ENCODE data around the gene XPR1. TPM values are rescaled to one million over a fixed set of nuclear protein-coding genes. Genes with fewer than 3 reads are reported as not detected.

The XPR1 gene
- total and polyA plus RNA-seq, 2 of the 8 experiments (the other 6 are each of a cell fraction or from before 2014, with no cell fraction given): 28.6 to 43.9 TPM

DNA sequence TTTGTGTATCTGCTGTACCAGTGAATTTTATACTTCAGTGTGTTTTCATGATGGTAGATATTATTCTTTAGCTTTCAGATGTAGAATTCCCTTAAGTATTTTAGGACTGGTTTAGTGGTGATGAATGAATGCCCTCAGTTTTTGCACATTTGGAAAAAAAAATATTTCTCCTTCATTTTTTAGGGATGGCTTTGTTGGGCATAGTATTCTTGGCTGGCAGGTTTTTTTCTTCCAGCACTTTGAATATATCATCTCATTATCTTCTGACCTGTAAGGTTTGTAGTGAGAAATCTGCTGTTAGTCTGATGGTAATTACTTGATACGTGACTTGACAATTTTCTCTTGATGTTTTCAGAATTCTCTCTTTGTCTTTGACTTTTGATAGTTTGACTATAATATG, 66.8 kb downstream of the XPR1 start:
- FAIRE-seq: no peak
- Histone ChIP-seq H2AFZ (ENCODE audit: low read length) (no peak overlapping the region), H3K23me2 (ENCODE audit: low read depth, low read length) (no peaks in the 10 kb centered on the region), H3K36me3 (ENCODE audit: control insufficient read depth in 2 of 4, insufficient read depth in 4 of 4, low read length in 3 of 4) (no peaks in the 10 kb centered on the region), H4K8ac (ENCODE audit: extremely low read depth, insufficient read depth, low read length) (no peak overlapping the region), H3K79me1 (ENCODE audit: low read depth, low read length) (peaks cover 4% of the 10 kb centered on the region; the same call in 1 of the 2 replicates), H2BK12ac (ENCODE audit: low read depth, low read length) (no peak overlapping the region), H2BK5ac (ENCODE audit: low read depth, low read length) (no peak overlapping the region), H2BK20ac (ENCODE audit: low read length) (no peak overlapping the region), H3K4me1 (replicated peaks in 1 of 4; ENCODE audit: control insufficient read depth in 3 of 4, insufficient read depth in 4 of 4, low read length in 3 of 4) (peaks cover 0 to 3% (median 0%) of the 10 kb centered on the region in 4 experiments; a peak in 1 of 7 replicates), H3K9ac (replicated peaks in 1 of 4; ENCODE audit: extremely low read depth in 1 of 4, low read depth in 3 of 4, low read length in 3 of 4) (no peak overlapping the region), H3K79me2 (ENCODE audit: control insufficient read depth in 1 of 2, insufficient read depth in 2 of 2, low read length in 2 of 2) (peaks cover 0 to 46% of the 10 kb centered on the region in 2 experiments; a peak in 3 of 4 replicates), H2AK5ac (ENCODE audit: low read depth, low read length) (no peak overlapping the region), H4K20me1 (replicated peaks in 1 of 2; ENCODE audit: control insufficient read depth in 1 of 2, insufficient read depth in 2 of 2, low read length in 2 of 2) (peaks cover 0 to 6% of the 10 kb centered on the region in 2 experiments), H3K27ac (ENCODE audit: low read depth, low read length) (no peak overlapping the region), H3K14ac (ENCODE audit: insufficient read length) (no peak overlapping the region), H2BK120ac (replicated peaks; ENCODE audit: low read depth, low read length) (no peak overlapping the region), H4K5ac (ENCODE audit: insufficient read length, low read depth, low read length) (no peak overlapping the region), H3K56ac (replicated peaks; ENCODE audit: insufficient read length, low read depth, low read length) (no peak overlapping the region), H3K18ac (ENCODE audit: extremely low read depth, low read length) (no peak overlapping the region), H2BK15ac (ENCODE audit: low read length) (no peak overlapping the region), H3K23ac (ENCODE audit: insufficient read length) (no peak overlapping the region), H3K4me2 (ENCODE audit: insufficient read depth in 1 of 2, low read depth in 2 of 2, low read length in 2 of 2) (no peak overlapping the region), H4K91ac (replicated peaks; ENCODE audit: insufficient read length, low read length) (no peak overlapping the region), H3K4ac (replicated peaks; ENCODE audit: insufficient read length, low read depth, low read length) (no peak overlapping the region), H3K27me3 (replicated peaks in 1 of 4; ENCODE audit: control insufficient read depth in 3 of 4, extremely low read depth in 1 of 4, insufficient read depth in 3 of 4, low read length in 3 of 4) (no peaks in the 10 kb centered on the region), H3K4me3 (ENCODE audit: extremely low read depth in 1 of 4, insufficient read depth in 2 of 4, low read depth in 3 of 4, low read length in 4 of 4) (no peak overlapping the region), H3K9me3 (ENCODE audit: insufficient read depth in 2 of 2, low read depth in 1 of 2, low read length in 1 of 2) (peaks cover 6 to 10% of the 10 kb centered on the region in 2 experiments; a peak in 1 of 4 replicates)
- DNase-seq (ENCODE audit: low read depth in 1 of 2, low spot score in 2 of 2): no peak
- POLR2A ChIA-PET (ENCODE audit: partially characterized antibody): no interaction called here
- TF ChIP-seq SRF (IDR thresholded peaks at IDR 0.05; ENCODE audit: low read depth, low read length) (no peak), EP300 (IDR thresholded peaks at IDR 0.05; ENCODE audit: borderline replicate concordance in 1 of 2, low read depth in 2 of 2, low read length in 2 of 2) (no peak), TAF7 (optimal IDR thresholded peaks at IDR 0.05; ENCODE audit: borderline replicate concordance, low read depth, low read length) (no peak), PHF8 (conservative IDR thresholded peaks at IDR 0.05; ENCODE audit: low read depth, low read length) (no peak), RXRA (IDR thresholded peaks at IDR 0.05; ENCODE audit: insufficient read depth, low read depth, low read length) (no peak), SP2 (IDR thresholded peaks at IDR 0.05; ENCODE audit: low read length) (no peak), KDM4A (IDR thresholded peaks at IDR 0.05; ENCODE audit: low read depth, low read length, severe bottlenecking) (no peak), CREB1 (IDR thresholded peaks at IDR 0.05) (no peak), EGR1 (IDR thresholded peaks at IDR 0.05; ENCODE audit: borderline replicate concordance, low read depth, low read length) (no peak)
- TF ChIP-seq, protein P1, sequence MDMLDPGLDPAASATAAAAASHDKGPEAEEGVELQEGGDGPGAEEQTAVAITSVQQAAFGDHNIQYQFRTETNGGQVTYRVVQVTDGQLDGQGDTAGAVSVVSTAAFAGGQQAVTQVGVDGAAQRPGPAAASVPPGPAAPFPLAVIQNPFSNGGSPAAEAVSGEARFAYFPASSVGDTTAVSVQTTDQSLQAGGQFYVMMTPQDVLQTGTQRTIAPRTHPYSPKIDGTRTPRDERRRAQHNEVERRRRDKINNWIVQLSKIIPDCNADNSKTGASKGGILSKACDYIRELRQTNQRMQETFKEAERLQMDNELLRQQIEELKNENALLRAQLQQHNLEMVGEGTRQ (IDR thresholded peaks at IDR 0.05; ENCODE audit: low read length): no peak
- CTCF ChIA-PET (ENCODE audit: partially characterized antibody): no interaction called here
- 94% methylated on average over 1 of the region's 1 CpG; no CpG with 5 or more reads in 1 of the 2 experiments for WGBS, 2 experiments (ENCODE audit: extremely low coverage in 1 of 2, insufficient coverage in 1 of 2, insufficient read length in 1 of 2, insufficient replicate concordance in 2 of 2, low coverage in 1 of 2, low lambda C conversion rate in 2 of 2, missing lambda C conversion rate in 1 of 2)

Data from H1 (cell line).